Activated CD4-positive, alpha-beta T cell treated with anti-CD3 and anti-CD28 coated beads for 36 hours (primary cell): ENCODE results near the gene PSMC5. TPM values are rescaled to one million over a fixed set of nuclear protein-coding genes. Genes with fewer than 3 reads are reported as not detected.
A peak's percentile ranks its signal among the peaks of the same experiment; 100 is the strongest.
"Not testable (repeated sequence)": the region's sequence is repeated elsewhere in the genome, so short reads cannot be mapped to it uniquely, and the experiment has no call there.

Experiments
- ATAC-seq: fragments of 200-7000 bp; cut with Tn5 transposase; one replicate; pipeline ENCODE4 v1.10.0; 2021; ENCODE audit warnings: mild to moderate bottlenecking, moderate library complexity
- CTCF ChIA-PET: fragments of 350-600 bp; sonication (Branson Sonifier 250); formaldehyde crosslinking; loops from one replicate; lab custom pipeline; 2021; ENCODE audit warnings: antibody characterized with exemption; lab: Charles Lee
- POLR2A ChIA-PET: fragments of 350-600 bp; sonication (Branson Sonifier 250); formaldehyde crosslinking; loops from one replicate; lab custom pipeline; 2021; ENCODE audit warnings: antibody characterized with exemption, inconsistent platforms; lab: Charles Lee
- DNase-seq: peaks from one replicate; pipeline ENCODE4 v3.0.0-alpha.2; 2020
- H3K27ac Mint-ChIP-seq: one replicate; pipeline ENCODE4 v1.8.0; 2021; ENCODE audit warnings: mixed read lengths
- H3K27me3 Mint-ChIP-seq: one replicate; pipeline ENCODE4 v1.8.0; 2021; ENCODE audit warnings: mixed read lengths
- H3K36me3 Mint-ChIP-seq: one replicate; pipeline ENCODE4 v1.8.0; 2021; ENCODE audit warnings: low read depth, mixed read lengths
- H3K4me1 Mint-ChIP-seq: one replicate; pipeline ENCODE4 v1.8.0; 2021; ENCODE audit warnings: mixed read lengths
- H3K4me3 Mint-ChIP-seq: one replicate; pipeline ENCODE4 v1.8.0; 2021; ENCODE audit warnings: mild to moderate bottlenecking, moderate library complexity, mixed read lengths
- H3K9me3 Mint-ChIP-seq: one replicate; pipeline ENCODE4 v1.8.0; 2021; ENCODE audit warnings: low read depth, mixed read lengths
- intact Hi-C, 2 experiments: fragments of 100-400 bp; cut with DNase I in 1 of 2; cut with micrococcal nuclease in 1 of 2; formaldehyde crosslinking; loops; one replicate each; pipeline versions ENCODE4 v1.14.2 to v1.15.1; 2022 to 2024; cut with DNase I, micrococcal nuclease
- total RNA-seq, 2 experiments: library from RNA; stranded (reverse); gene quantifications; one replicate each; pipeline ENCODE4 v1.2.3, GENCODE V29; 2021

PSMC5 gene
- total RNA-seq, 2 experiments from 2014 or later = 98.2 to 160 TPM

GRCh38 chr17:63837480-63837879 lies 10.2 kb downstream of the PSMC5 start:
- no peak overlapping the region for H3K4me3 Mint-ChIP-seq
- intact Hi-C loops = loop anchor here in 1 of 2 experiments (10.0 kb wide), 1 partner anchor 283 kb away; the partner anchor contains the start of gene DCAF7

GRCh38 chr17:63837962-63838600 lies 10.8 kb downstream of the PSMC5 start:
- Mint-ChIP-seq H3K27me3 (no peaks in the 10 kb centered on the region), H3K27ac (no peak overlapping the region)

More at GRCh38 chr17:63837480-63837879, 10.2 kb downstream of the PSMC5 start:
- Mint-ChIP-seq H3K4me1 (peaks cover 31% of the 10 kb centered on the region), H3K27ac (no peak overlapping the region), H3K36me3 (peaks cover 46% of the 10 kb centered on the region), H3K27me3 (no peaks in the 10 kb centered on the region), H3K9me3 (no peaks in the 10 kb centered on the region)
- DNase-seq = no peak
- ATAC-seq = no peak
- CTCF ChIA-PET = interaction anchor here (1.4 kb wide), 1 partner anchor 92 kb away, joined by 3 read pairs; no protein-coding TSS in a partner anchor
- POLR2A ChIA-PET = no interaction called here

GRCh38 chr17:63838631-63839171 lies 11.5 kb downstream of the PSMC5 start:
- Mint-ChIP-seq H3K4me3 (peak overlapping the region; percentile 47), H3K36me3 (peaks cover 36% of the 10 kb centered on the region), H3K27me3 (no peaks in the 10 kb centered on the region), H3K9me3 (no peaks in the 10 kb centered on the region), H3K4me1 (peaks cover 33% of the 10 kb centered on the region), H3K27ac (peak overlapping the region; percentile 72)
- no peak for ATAC-seq
- intact Hi-C loops = loop anchor here in 1 of 2 experiments (10.0 kb wide), 1 partner anchor 284 kb away; the partner anchor contains the start of gene DCAF7
- ChIA-PET POLR2A (interaction anchor here (0.6 to 0.7 kb wide), 2 partner anchors 10 to 11 kb away, joined by 3 to 4 read pairs; no protein-coding TSS in a partner anchor), CTCF (interaction anchor here (1.3 to 2.2 kb wide), 5 partner anchors 11 to 93 kb away, joined by 3 to 6 read pairs (median 5); partner anchors contain the start of gene DDX42)
- DNase-seq = no peak

More at GRCh38 chr17:63837962-63838600, 10.8 kb downstream of the PSMC5 start:
- no peak overlapping the region for H3K4me3 Mint-ChIP-seq
- H3K9me3 Mint-ChIP-seq = no peaks in the 10 kb centered on the region
- POLR2A ChIA-PET = no interaction called here
- H3K36me3 Mint-ChIP-seq = peaks cover 41% of the 10 kb centered on the region
- ATAC-seq = no peak
- DNase-seq = no peak
- intact Hi-C loops = loop anchor here in 1 of 2 experiments (10.0 kb wide), 1 partner anchor 283 kb away; the partner anchor contains the start of gene DCAF7
- peaks cover 31% of the 10 kb centered on the region for H3K4me1 Mint-ChIP-seq
- CTCF ChIA-PET = interaction anchor here (1.3 to 1.9 kb wide), 4 partner anchors 10 to 92 kb away, joined by 3 to 6 read pairs (median 4); partner anchors contain the start of gene DDX42

- Mint-ChIP-seq H3K27ac (peak overlapping the region; percentile 97), H3K36me3 (peaks cover 23% of the 10 kb centered on the region), H3K27me3 (no peaks in the 10 kb centered on the region), H3K4me1 (peaks cover 31% of the 10 kb centered on the region), H3K9me3 (no peaks in the 10 kb centered on the region), H3K4me3 (peak overlapping the region; percentile 98)
- POLR2A ChIA-PET = interaction anchor here (0.6 to 1.5 kb wide), 4 partner anchors 9 to 306 kb away, joined by 3 to 6 read pairs (median 3); partner anchors contain the start of gene CCDC47
- no peak for DNase-seq
- no peak for ATAC-seq
- intact Hi-C loops = loop anchor here (5.0 kb wide), 3 partner anchors 143 to 413 kb away; partner anchors contain the start of gene CYB561 (in 1 of the 2)
- CTCF ChIA-PET = interaction anchor here (0.6 to 2.2 kb wide), 6 partner anchors 8 to 149 kb away, joined by 3 to 6 read pairs (median 4); partner anchors contain the start of gene DDX42
Observed at GRCh38 chr17:63840591-63841349, 13.5 kb downstream of the PSMC5 start.

- ATAC-seq = no peak
- H3K4me3 Mint-ChIP-seq = peak overlapping the region; percentile 98
- intact Hi-C loops = loop anchor here (1.0 to 5.0 kb wide), 10 partner anchors 100 to 821 kb away; partner anchors contain the start of genes CYB561 (in 1 of the 2), DCAF7 (in 1 of the 2), ERN1 (in 1 of the 2) and ICAM2 (in 1 of the 2)
- H3K36me3 Mint-ChIP-seq = peaks cover 18% of the 10 kb centered on the region
- no peaks in the 10 kb centered on the region for H3K9me3 Mint-ChIP-seq
- no peaks in the 10 kb centered on the region for H3K27me3 Mint-ChIP-seq
- peak; percentile 36 for DNase-seq
- ChIA-PET CTCF (interaction anchor here (0.6 to 1.7 kb wide), 9 partner anchors 8 to 148 kb away, joined by 3 to 6 read pairs (median 3); partner anchors contain the start of gene DDX42), POLR2A (interaction anchor here (0.6 to 1.2 kb wide), 6 partner anchors 10 to 141 kb away, joined by 3 to 5 read pairs (median 4); partner anchors contain the start of genes CCDC47 and DDX42)
- H3K4me1 Mint-ChIP-seq = peaks cover 31% of the 10 kb centered on the region
- peak overlapping the region; percentile 97 for H3K27ac Mint-ChIP-seq
Observed at GRCh38 chr17:63841350-63842172, 14.3 kb downstream of the PSMC5 start.

GRCh38 chr17:63842173-63842539 lies 14.9 kb downstream of the PSMC5 start:
- intact Hi-C loops = loop anchor here (1.0 to 5.0 kb wide), 10 partner anchors 101 to 821 kb away; partner anchors contain the start of genes CYB561 (in 1 of the 2), DCAF7 (in 1 of the 2), ERN1 (in 1 of the 2) and ICAM2 (in 1 of the 2)
- ChIA-PET POLR2A (interaction anchor here (0.8 to 1.2 kb wide), 5 partner anchors 11 to 69 kb away, joined by 3 to 5 read pairs (median 4); partner anchors contain the start of genes CCDC47 and DDX42), CTCF (interaction anchor here (0.5 to 1.6 kb wide), 8 partner anchors 9 to 144 kb away, joined by 3 to 5 read pairs (median 3); no protein-coding TSS in a partner anchor)
- peak overlapping the region; percentile 98 for H3K4me3 Mint-ChIP-seq
- peaks cover 34% of the 10 kb centered on the region for H3K4me1 Mint-ChIP-seq
- no peaks in the 10 kb centered on the region for H3K27me3 Mint-ChIP-seq
- H3K27ac Mint-ChIP-seq = peak overlapping the region; percentile 97
- no peaks in the 10 kb centered on the region for H3K9me3 Mint-ChIP-seq
- peak; percentile 15 for ATAC-seq
- DNase-seq = no peak
- H3K36me3 Mint-ChIP-seq = peaks cover 12% of the 10 kb centered on the region

GRCh38 chr17:63842540-63843386 lies 15.5 kb downstream of the PSMC5 start, which contains the start of gene SMARCD2:
SMARCD2 (minus strand) TSS chr17:63842685; CDS start chr17:63842674, 11 bp downstream.
- peaks cover 35% of the 10 kb centered on the region for H3K4me1 Mint-ChIP-seq
- DNase-seq (peak; percentile 100), ATAC-seq (peak; percentile 89)
- H3K9me3 Mint-ChIP-seq = no peaks in the 10 kb centered on the region
- H3K27me3 Mint-ChIP-seq = no peaks in the 10 kb centered on the region
- intact Hi-C loops = loop anchor here (1.0 to 5.0 kb wide), 17 partner anchors 15 to 820 kb away; partner anchors contain the start of genes CCDC47 (in 2 of the 2), ERN1 (in 2 of the 2), FTSJ3 (in 2 of the 2) and PSMC5 (in 2 of the 2)
- ChIA-PET POLR2A (interaction anchor here (1.4 to 1.8 kb wide), 3 partner anchors 11 to 69 kb away, joined by 4 to 20 read pairs (median 6); partner anchors contain the start of genes CCDC47 and DDX42), CTCF (interaction anchor here (0.5 to 3.0 kb wide), 10 partner anchors 10 to 174 kb away, joined by 3 to 10 read pairs (median 4); partner anchors contain the start of gene FTSJ3)
- peak within 1 kb of the TSS; percentile 97 for H3K27ac Mint-ChIP-seq
- peaks cover 12% of the 10 kb centered on the region for H3K36me3 Mint-ChIP-seq
- H3K4me3 Mint-ChIP-seq = peak within 1 kb of the TSS; percentile 98

- H3K27me3 Mint-ChIP-seq, H3K9me3 Mint-ChIP-seq: not testable (repeated sequence)
- Mint-ChIP-seq H3K4me3 (peak overlapping the region; percentile 98), H3K27ac (peak overlapping the region; percentile 94), H3K4me1 (peaks cover 42% of the 10 kb centered on the region), H3K36me3 (peaks cover 16% of the 10 kb centered on the region)
- CTCF ChIA-PET = interaction anchor here (0.5 to 3.0 kb wide), 8 partner anchors 16 to 173 kb away, joined by 3 to 10 read pairs (median 4); partner anchors contain the start of gene FTSJ3
- intact Hi-C loops = loop anchor here (1.0 to 5.0 kb wide), 15 partner anchors 16 to 819 kb away; partner anchors contain the start of genes CCDC47 (in 2 of the 2), ERN1 (in 2 of the 2), FTSJ3 (in 2 of the 2) and PSMC5 (in 2 of the 2)
- POLR2A ChIA-PET = interaction anchor here (0.6 to 1.8 kb wide), 4 partner anchors 10 to 70 kb away, joined by 4 to 20 read pairs (median 6); partner anchors contain the start of genes CCDC47 and DDX42
- DNase-seq (peak; percentile 52), ATAC-seq (peak; percentile 13)
Observed at GRCh38 chr17:63843387-63843888, 16.2 kb downstream of the PSMC5 start.
